Ammon's horn (tissue), 1 donor: ENCODE measurements around the gene ATF6B.
"Not testable (repeated sequence)": the region's sequence is repeated elsewhere in the genome, so short reads cannot be mapped to it uniquely, and the experiment has no call there.

Experiments used
- DNase-seq: peaks from one replicate; pipeline ENCODE4 v3.0.0-alpha.2; 2016; ENCODE audit warnings: low spot score

Gene ATF6B

GRCh38 chr6:32154514-32155161 is 26.6 kb upstream of the ATF6B start:
- peak; percentile 70 for DNase-seq

- DNase-seq, result peak; percentile 95
Measured at GRCh38 chr6:32153564-32154513, 25.8 kb upstream of the ATF6B start, which contains the start of gene PPT2. PPT2 (plus strand) TSS chr6:32154141; CDS start chr6:32154595, 454 bp downstream.

- no peak for DNase-seq
Measured at GRCh38 chr6:32152769-32153563, 24.9 kb upstream of the ATF6B start.

GRCh38 chr6:32151863-32152768 is 24.1 kb upstream of the ATF6B start, which contains the start of gene PRRT1:
PRRT1 (minus strand) TSS chr6:32151939; CDS start chr6:32151827, 112 bp downstream.
- peak; percentile 52 for DNase-seq

GRCh38 chr6:32151181-32151862 is 23.3 kb upstream of the ATF6B start:
- no peak for DNase-seq

- no peak for DNase-seq
Measured at GRCh38 chr6:32149932-32150870, 22.2 kb upstream of the ATF6B start.

- no peak for DNase-seq
Measured at GRCh38 chr6:32149092-32149755, 21.2 kb upstream of the ATF6B start.

- peak; percentile 41 for DNase-seq
Measured at GRCh38 chr6:32148289-32149091, 20.4 kb upstream of the ATF6B start.

- no peak for DNase-seq
Measured at GRCh38 chr6:32147401-32148132, 19.5 kb upstream of the ATF6B start.

GRCh38 chr6:32146687-32147086 is 18.6 kb upstream of the ATF6B start:
- DNase-seq, result no peak

- DNase-seq, result no peak
Measured at GRCh38 chr6:32146287-32146686, 18.2 kb upstream of the ATF6B start.

- not testable (repeated sequence) for DNase-seq
Measured at GRCh38 chr6:32144238-32144637, 16.2 kb upstream of the ATF6B start.

GRCh38 chr6:32140420-32141046 is 12.5 kb upstream of the ATF6B start:
- DNase-seq, result no peak

GRCh38 chr6:32139590-32139989 is 11.5 kb upstream of the ATF6B start:
- DNase-seq, result no peak

GRCh38 chr6:32137454-32137853 is 9.4 kb upstream of the ATF6B start:
- no peak for DNase-seq

- no peak for DNase-seq
Measured at GRCh38 chr6:32133786-32134185, 5.7 kb upstream of the ATF6B start.

- DNase-seq, result no peak
Measured at GRCh38 chr6:32132110-32132509, 4.1 kb upstream of the ATF6B start.
